LNCaP clone FGC (cell line): ENCODE measurements around the gene MAPK13.

ENCODE experiments used
- DNase-seq: peaks from one replicate; pipeline ENCODE4 v3.0.0-alpha.2; 2011; ENCODE audit warnings: low read depth
- H3K4me3 ChIP-seq: 2 replicates; pipeline ENCODE4 v1.5.1; 2011; ENCODE audit warnings: mild to moderate bottlenecking, low read depth, low read length, control low read depth
- TF ChIP-seq, protein P1 (sequence below): IDR thresholded peaks from 2 replicates; pipeline ENCODE4 v1.5.1; 2012; ENCODE audit warnings: mild to moderate bottlenecking; ENCODE audit not compliant: control insufficient read depth, insufficient read depth; ENCODE audit errors: extremely low read depth

The MAPK13 gene

DNA sequence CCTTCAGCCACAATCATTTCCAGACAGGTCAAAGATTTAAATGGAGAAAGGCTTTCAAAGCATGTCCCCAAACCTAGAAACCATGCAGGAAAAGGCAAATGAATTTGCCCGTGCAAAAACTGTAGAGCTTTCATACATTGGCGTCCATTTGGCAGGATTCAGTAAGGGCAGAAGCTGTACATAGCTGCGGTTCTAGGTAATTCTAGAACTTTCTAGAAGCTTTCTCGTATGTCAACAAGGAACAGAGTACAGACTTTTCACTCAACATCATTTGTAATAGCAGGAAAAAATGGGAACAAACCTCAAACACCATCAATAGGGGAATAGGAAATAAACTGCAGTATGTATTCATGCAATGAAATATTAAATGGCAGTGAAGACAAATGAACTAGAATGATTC is 11.1 kb upstream of the MAPK13 start:
- TF ChIP-seq, protein P1, sequence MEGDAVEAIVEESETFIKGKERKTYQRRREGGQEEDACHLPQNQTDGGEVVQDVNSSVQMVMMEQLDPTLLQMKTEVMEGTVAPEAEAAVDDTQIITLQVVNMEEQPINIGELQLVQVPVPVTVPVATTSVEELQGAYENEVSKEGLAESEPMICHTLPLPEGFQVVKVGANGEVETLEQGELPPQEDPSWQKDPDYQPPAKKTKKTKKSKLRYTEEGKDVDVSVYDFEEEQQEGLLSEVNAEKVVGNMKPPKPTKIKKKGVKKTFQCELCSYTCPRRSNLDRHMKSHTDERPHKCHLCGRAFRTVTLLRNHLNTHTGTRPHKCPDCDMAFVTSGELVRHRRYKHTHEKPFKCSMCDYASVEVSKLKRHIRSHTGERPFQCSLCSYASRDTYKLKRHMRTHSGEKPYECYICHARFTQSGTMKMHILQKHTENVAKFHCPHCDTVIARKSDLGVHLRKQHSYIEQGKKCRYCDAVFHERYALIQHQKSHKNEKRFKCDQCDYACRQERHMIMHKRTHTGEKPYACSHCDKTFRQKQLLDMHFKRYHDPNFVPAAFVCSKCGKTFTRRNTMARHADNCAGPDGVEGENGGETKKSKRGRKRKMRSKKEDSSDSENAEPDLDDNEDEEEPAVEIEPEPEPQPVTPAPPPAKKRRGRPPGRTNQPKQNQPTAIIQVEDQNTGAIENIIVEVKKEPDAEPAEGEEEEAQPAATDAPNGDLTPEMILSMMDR: no peak
- no peak overlapping the region for H3K4me3 ChIP-seq
- DNase-seq: no peak

DNA sequence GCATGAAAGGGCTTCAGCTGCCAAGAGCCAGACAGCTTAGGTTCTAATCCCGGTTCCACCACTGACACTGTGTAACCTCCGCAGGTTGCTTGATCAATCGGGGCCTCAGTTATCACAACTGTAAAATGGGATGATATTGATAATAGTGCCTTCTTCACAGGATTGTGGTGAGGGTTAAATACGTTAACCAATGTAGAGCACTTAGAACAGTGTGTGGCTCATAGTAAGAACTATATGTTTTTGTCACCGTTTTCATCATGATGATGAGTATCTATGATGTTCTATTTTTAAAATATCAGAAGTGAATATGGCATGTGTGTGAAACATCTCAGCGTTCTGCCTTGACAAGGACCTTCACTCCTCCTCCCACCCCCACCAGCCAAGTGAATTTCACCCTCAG is 10.3 kb upstream of the MAPK13 start:
- H3K4me3 ChIP-seq: no peak overlapping the region
- TF ChIP-seq, protein P1: no peak

DNA sequence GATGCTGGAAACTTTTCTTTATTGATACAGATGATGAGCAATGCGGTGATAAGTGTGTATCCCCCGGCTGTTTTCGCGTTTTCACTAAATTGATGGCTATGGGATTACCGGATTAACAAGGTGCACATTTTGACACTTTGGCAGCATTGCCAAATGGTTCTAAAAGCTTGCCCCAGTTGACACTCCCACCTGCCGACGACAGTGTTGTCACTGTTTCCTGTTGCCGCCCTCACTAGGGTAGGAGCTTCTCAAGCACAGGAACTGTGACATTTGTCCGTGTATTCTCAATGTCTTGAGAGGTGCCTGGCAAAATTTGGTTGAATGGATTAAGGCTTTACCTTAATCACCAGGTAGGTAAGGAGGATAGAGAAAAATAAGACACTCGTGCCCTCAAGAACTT is 9.8 kb upstream of the MAPK13 start:
- no peak overlapping the region for H3K4me3 ChIP-seq
- TF ChIP-seq, protein P1: no peak
- no peak for DNase-seq

More for the DNA sequence above, 10.3 kb upstream of the MAPK13 start:
- no peak for DNase-seq

DNA sequence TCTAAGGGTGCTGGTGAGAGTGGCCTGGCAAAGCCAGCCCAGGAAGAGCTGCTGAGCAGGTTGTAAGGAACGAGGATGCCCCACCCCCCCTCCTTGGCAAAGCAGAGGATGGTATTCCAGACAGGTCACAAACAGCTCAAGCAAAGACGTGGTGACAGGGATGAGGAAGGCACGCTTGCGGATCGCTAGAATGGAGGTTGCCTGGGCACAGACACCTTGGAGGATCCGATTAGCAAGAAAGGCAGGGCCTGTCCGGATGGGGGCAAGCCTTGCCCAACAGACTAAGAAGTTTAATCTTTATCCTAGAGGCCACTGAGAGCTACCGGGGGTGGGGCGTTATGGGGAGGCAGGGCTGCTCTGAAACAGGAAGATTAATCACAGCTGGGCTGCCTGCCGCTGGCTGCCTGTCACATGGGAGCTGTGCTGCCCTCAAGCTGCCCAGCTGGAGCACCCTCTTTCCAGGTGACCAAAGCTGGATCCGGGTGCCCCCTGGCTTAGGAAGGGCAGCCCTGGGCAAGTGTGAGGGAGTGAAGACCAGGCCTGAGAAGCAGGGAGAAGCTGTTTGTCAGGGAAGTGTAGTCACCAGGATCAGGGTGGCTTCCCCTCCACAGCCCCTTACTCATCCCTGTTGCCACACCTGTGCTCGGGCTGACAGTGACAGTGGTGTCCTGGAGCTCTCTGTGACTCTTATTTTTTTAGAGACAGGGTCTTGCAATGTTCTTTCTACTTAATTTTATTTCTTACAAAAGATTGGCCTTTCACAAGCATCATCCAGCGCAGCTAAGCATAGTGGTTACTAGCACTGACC is 9.1 kb upstream of the MAPK13 start:
- peak; percentile 54 for DNase-seq
- TF ChIP-seq, protein P1: no peak
- no peak overlapping the region for H3K4me3 ChIP-seq

DNA sequence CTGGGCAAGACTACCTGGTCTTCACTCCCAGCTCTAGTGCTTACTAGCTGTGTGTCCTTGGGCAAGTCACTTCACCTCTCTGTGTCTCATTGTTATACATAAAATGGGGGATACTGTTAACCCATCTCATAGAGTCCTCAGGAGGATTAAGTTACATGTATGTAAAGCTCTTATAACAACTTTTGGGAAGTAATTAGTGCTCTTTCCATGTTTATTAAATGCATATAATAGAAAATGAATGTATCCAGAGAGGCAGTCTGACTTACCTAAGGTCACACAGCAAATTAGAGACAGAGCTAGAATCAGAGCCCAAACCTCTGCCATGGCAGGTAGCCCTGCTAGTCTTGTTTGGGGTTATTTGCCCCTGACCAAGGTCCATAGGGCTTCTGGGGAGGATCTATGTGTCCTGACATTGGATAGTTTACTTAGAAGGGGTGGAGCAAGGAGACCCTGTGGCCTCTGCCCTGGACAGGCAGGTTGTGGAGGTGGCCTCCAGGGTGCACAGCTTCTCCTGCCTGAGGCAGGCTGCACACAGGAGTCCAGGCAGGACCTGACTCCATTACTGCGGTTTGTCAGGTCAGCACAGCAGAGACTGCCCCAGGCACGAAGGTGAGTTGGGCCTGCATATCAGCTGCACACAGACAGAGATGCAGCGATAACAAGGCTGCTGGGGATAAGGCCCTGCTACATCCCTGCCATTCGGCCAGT is 8.4 kb upstream of the MAPK13 start:
- no peak for DNase-seq
- TF ChIP-seq, protein P1: no peak

DNA sequence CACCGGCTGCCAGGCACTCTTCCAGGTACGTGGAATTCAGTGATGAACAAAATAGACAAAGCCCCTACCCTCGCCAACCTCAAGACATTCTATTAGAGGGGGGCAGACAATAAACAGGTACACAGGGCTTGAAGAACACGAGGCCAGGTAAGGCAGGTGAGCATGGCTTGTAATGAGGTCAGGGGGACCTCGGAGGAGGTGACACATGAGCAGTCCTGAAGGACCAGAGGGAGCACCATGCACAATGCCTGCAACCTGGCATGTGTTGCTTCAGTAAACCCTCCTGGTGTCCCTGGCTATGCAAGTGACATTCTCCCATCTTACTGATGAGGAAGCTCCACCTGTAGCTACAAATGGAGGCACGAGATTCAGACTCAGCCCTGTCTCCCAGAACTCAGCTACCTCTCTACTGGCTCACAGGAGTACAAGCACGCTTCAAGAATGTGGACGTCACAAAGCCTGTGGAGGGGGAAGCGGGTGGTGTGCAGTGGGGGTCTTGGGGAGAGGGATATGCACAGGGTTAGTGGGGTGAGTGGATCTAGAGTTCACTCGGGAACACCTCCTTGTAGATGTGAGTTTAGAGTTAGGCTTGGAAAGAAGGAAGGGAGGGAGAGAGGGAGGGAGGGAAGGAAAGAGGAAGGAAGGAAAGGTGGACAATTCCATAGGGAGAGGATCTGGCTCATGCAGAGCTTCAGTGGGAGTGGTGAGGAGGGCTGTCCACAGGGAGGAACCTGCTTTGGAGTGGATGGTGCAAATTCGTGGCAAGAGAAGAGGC is 7.6 kb upstream of the MAPK13 start:
- no peak overlapping the region for H3K4me3 ChIP-seq
- TF ChIP-seq, protein P1: no peak
- no peak for DNase-seq

More for the DNA sequence above, 8.4 kb upstream of the MAPK13 start:
- H3K4me3 ChIP-seq: no peak overlapping the region
